ENCODE data around the gene JUND.

The JUND gene

DNA sequence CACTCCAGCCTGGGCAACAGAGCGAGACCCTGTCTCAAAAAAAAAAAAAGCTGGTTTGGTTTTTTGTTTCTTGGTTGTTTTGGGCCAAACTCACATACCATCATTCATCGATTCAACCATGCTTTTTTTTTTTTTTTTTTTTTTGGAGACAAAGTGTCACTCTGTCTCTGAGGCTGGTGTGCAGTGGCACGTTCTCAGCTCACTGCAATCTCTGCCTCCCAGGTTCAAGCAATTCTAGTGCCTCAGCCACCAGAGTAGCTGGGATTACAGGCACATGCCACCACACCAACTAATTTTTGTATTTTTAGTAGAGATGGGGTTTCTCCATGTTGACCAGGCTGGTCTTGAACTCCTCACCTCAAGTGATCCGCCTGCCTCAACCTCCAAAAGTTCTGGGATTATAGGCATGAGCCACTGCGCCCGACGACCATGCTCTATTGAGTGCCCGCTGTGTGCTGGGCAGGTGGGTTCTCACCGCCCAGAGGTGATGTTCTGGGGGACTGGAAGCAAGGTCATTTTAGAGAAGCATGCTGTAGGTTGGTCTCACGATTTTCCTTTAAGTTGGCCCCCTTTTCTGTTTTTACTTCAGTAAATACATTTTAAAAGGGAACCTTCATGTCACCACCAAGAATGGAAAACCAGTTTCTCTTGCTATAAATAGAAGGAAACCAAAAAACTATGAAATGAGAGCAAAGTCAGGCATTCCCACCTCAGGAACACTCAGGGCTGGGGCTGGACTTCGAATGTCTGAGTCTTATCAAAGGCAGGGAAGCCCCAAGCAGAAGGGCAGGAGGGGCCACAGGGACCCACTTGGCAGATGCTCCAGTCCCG, 8.3 kb upstream of the JUND start:
- no peak for DNase-seq

DNA sequence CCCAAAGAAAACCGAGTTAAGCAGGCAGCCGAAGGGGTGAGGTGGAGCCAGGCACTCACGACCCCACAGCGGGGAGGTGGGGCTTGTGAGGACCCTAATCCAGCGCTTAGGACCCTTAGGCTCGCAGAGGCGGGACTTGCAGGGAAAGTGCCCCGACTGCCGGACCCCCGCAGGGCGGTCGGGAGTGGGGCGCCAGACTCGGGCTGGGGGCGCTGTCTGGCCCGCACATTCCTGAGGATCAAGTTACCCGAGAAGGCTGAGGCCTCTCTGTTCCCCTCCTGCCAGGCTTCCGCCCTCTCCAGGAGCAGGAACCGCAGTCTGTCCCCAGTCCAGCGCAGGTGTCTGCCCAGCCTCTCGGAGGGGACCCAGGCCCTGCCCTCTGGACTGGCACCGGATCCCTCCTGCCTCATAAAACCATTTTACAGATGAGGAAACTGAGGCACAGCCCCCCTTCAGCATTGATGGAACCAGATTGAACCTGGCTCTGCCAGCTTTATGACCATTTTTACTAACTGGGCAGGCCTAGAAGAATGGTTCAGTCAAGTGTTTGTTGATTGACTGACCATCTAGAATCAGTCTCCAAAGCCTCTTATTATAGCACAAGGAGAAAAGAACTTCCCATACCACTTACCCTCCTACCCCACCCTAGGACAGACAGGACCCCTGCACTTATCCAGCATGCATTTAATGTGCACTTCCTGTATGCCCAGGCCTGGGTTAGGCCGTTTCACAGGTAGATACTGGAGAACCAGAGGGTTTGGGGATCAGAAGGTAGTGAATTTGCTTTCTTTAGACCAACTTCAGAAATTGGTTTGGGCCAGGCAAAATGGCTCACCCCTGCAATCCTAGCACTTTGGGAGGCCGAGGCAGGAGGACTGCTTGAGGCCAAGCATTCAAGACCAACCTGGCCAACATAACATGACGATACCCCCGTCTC, 6.7 kb upstream of the JUND start:
- no peak for DNase-seq

DNA sequence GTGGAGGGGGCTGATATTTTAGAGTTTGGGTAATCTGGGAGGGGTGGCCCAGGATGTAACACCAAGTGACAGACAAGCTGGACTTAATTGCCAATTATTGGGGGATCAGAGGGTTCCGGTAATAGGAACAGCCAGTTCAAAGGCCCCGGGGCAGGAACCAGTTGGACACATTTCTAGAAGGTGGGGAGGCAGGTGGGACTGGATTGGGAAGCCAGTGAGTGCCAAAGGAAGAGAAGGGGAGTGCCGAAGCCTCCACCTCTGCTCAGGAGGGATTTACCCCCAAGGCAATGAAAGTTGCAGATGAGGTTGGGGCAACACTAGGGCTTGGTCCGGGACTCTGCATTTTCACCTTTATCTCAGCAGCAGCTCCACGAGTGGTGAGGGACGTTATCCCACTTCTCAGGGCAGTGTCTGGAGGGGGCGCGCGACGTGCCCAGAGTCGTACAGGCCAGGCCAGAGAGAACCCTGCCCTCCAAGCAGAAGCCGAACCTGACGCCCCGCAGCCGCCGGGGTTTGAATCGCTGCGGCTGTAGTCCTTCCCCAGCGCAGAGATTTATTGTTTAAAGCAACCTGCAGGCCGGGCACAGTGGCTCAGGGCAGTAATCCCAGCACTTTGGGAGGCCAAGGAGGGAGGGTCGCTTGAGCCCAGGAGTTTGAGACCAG, 5.7 kb upstream of the JUND start:
- no peak for DNase-seq

DNA sequence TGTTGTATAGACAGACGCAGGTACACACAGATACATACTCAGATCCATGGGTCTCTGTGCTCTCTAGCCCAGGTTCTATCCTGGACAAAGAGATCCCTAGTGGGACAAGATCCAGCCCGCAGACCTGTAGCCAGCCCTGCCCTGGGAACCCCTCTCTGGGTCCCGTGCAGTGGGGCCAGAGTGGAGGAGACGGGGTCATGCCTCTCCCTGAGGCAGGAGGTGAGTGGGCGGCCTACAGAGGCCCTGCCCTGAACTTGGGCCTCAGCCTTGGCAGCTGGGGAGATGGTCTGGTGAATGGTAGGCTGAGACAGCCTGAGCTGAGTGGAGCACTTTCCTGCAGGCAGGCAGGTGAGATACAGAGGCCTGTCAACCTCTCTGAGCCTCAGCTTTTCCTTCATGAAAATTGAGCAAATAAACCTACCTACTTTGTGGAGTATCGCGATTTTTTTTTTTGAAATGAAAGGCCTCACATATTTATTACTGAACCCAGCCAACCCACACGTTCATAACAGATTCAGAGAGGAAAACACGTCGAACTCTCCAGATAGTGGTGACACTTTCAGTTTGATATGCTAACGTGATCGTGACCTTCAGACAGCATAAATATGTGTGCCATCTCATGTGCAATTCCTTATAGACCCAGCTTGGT, 3.4 kb upstream of the JUND start:
- DNase-seq: no peak

DNA sequence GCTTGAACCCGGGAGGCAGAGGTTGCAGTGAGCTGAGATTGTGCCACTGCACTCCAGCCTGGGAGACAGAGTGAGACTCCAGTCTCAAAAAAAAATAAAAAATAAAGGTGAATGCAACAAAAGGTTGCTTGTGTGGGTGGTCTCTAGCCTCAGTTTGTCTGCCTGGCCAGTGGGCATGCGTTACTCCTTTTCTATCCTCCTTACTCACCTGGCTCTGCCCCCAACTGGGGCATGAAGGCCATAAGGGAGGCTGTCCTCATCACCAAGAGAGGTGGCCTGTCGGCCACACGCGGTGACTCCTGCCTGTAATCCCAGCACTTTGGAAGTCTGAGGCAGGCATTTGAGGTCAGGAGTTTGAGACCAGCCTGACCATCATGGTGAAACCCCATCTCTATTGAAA, 1.9 kb upstream of the JUND start:
- DNase-seq: no peak

DNA sequence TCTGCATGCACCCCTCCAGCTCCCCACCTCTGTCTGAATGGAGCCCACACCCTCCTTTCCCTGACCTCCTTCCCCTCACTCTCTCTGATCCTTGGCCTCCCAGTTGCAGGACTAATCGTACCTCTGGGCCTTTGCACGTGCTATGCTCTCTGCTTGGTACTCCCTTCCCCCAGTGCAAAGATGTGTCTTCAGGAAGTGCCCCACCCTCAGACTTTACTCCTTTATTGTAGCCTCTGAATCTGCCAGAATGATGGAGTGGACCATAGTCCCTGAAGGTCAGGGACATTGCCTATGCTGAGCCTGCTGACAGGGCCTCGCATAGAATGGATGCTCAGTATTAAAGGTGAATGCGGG, 1.3 kb upstream of the JUND start:
- DNase-seq: no peak

DNA sequence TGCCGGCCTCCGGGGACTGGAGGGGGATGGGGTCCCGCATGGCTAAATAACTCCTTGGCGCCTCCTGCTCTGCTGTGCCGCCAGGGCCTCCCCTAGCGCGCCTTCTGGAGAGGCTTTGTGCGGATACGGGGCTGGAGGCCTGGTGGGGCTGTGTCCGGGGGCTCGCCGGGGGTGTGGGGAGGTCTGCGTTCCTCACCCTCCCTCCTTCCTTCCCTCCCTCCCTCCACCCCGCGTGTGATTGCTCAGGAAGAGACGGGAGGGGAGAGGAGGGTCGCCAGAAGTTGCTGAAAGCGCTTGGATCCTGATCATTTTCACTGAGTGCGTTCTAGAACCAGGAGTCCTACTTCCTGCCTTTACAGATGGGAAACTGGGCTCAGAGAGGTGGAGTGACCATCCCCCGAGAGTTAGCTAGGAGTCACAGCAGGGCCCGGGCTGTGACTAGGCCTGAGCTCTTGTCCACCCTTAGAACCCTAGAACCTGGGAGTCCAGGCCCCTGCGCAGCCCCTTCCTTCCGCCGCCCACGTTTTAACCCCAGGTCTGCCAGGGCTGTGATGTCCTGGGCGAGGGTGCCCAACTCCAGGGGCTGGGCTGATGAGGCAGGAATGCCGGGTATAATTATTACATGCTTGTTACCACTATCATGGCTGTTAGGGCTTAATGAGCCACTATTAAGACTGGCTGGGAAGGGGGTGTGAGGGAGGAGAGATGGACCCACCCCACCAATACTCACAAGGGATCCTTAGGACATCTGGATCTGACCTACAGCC, 782 bp upstream of the JUND start:
- DNase-seq: peak; percentile 79

DNA sequence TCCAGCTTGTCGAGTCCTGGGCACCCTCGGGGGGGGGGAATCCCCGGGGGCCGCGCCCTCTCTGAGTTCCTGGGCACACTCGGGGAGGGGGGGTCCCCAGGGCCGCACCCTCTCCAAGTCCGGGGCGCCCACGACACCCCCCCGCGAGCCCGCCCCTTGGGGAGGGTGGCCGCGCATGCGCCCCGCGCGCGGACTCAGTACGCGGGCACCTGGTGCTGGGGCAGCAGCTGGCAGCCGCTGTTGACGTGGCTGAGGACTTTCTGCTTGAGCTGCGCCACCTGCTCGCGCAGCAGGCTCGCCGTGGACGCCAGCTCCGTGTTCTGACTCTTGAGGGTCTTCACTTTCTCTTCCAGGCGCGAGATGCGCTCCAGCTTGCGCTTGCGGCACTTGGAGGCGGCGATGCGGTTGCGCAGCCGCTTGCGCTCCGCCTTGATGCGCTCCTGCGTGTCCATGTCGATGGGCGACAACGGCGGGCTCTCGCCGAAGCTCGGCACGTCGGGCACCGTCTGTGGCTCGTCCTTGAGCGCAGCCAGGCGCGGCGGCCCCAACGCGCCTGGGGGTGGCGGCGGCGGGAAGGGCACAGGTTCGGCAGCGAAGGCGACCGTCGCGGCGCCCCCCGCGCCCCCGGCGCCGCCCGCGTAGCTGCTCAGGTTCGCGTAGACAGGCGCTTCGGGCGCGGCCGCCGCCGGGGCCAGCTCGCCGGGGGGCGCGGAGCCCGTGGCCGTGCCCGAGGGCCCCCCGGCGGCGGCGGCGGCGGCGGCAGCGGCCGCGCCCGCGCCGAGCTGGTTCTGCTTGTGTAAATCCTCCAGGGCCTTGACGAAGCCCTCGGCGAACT, 958 bp downstream of the JUND start:
- peak; percentile 85 for DNase-seq

DNA sequence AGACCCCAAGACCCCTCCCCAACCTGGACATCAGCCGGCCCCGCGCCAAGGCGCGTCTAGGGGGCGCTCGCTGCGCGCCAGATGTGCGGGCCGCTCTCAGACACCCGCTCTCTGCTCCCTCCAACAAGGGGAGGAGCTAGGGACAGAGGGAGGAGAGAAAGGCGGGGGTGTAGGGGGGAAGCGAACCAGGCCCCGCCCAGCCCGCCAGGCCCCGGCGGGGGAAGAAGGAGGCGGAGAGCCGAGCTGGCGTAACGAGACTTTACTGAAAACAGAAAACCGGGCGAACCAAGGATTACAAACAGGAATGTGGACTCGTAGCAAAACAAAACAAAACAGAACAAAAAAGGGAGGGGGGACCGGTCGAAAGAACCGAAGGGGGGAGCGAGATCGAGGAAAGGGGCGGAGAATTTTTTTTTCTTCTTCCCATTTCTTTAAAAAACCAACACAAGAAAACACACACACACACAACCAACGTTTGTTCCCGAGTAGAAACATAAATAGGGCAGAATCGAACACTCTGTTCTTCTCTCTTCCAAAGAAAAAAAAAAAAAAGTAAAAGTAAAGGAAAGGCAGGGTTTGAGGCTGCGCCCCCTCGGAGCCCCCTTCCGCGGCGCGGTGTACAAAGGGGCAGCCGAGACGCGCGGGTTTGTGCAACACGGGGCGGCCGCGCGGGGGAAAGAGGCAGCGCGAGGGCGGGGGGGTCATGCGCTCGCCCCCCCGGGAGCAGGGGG, 1.7 kb downstream of the JUND start:
- peak; percentile 96 for DNase-seq

DNA sequence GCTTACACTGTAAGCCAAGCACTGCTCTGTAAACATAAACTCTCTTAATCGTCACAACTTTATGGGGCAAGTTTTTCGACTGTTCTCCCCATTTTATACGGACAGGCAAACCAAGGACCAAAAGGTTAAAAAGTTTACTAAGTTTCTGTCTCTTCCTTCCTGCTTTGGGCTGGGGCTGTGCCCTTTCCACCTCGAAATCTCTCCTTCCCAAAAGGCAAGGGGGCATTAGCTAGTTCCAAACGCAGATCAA, 2.2 kb downstream of the JUND start:
- no peak for DNase-seq

DNA sequence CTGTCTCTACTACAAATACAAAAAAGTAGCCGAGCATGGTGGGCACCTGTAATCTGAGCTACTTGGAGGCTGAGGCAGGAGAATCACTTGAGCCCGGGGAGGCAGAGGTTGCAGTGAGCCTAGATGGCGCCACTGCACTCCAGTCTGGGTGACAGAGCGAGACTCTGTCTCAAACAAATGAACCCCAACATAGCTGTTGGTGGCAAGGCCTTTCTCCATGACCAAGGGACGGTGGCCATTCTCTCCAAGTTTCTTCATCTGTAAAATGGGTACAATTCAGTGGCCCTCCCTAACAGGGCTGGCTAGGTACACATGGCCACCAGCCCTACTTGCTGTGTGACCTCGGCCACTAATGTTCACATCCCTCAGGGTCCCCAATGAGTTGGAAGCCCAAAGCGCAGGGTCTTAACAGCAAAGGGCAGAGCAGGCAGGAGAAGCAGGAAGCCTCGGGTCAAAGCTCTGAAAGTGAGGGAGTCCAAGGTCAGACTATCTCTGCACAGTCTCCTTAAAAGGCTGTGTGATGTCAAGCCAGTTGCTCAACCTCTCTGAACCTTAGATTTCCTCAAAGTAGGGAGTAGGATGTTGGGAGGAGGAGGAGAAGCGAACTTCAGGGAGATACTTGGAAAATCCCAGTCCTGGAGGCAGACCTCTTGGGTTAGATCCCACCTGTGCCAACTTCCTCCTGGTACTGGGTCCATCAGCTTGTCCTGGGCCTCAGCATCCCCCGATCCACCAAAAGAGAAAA, 2.7 kb downstream of the JUND start:
- DNase-seq: no peak

DNA sequence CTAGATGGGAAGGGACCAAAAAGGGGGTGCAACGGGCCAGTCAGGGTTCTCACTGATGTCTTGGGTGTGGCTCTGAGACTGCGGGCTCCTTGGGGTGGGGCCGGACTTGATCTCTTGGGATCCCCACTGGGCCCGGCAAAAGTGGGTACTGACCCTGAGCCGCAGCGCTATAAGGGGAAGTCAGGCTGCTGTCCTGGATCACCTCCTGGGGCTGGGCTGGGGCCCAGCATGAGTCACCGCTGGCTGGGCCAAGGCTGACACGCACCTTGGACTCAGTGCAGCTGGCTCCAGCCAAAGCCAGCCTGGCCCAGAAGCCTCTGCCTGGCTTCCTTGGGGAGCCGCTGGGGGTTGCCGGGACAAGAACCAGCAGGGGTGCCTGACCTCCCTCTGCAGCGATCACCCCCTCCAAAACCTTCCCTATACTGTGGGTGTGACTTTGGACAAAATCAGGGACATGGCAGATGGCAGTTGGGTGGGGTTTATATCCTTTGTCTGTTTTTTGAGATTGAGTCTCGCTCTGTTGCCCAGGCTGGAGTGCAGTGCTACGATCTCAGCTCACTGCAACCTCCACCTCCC, 6.6 kb downstream of the JUND start:
- no peak for DNase-seq

DNA sequence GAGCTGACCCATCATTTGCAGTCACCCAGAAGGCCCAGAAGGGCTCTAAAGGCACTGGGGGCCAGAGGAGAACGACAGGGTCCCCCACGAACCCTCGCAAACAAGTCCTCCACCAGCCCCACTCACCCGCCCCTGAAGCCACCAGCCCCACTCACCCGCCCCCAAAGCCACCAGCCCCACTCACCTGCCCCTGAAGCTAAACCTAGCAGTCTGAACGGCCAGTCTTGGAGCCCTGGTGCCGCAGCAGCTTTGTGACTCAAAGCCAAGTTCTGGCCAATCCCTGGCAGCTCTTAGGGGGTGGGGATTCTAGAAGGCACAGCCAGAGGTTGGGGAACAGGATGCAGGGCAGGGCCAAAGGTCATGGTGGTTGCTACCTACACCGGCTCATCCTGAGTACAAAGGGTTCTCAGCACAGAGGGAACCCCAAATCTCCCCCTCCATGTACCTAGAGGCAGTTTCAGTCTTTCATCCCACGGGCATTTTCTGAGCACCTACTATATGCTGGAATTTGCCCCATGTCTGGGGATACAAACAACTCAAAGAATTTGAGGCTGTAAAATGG, 7.1 kb downstream of the JUND start, which contains the start of gene IQCN:
TSS of gene IQCN (minus strand) at position 234 of the 562 bp plus-strand sequence. CDS start 4,974 bp downstream, outside the sequence.
- no peak for DNase-seq

DNA sequence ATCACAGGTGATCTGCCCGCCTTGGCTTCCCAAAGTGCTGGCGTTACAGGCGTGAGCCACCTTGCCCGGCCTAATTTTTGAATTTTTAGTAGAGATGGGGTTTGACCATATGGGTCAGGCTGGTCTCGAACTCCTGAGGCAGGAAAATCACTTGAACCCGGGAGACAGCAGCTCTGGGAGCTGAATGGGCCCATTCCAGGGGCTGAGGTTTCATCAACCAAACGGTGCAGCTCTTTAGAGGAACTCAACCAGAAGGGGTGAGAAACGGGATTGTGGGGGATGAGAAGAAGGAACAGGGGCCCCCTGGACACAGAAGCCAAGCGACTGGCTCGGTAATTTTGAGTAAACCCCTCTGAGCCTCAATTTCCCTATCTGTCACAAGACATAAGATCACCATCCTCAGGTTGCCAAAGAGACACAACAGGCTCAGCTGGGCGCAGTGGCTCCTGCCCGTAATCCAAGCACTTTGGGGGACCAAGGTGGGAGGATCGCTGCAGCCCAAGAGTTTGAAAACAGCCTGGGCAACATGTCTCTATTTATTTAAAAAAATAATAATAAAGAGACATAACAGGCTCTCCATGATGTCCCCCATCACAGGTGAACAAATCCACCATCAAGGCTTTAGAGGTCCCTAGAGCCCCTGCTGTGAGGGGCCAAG, 7.7 kb downstream of the JUND start:
- DNase-seq: no peak

DNA sequence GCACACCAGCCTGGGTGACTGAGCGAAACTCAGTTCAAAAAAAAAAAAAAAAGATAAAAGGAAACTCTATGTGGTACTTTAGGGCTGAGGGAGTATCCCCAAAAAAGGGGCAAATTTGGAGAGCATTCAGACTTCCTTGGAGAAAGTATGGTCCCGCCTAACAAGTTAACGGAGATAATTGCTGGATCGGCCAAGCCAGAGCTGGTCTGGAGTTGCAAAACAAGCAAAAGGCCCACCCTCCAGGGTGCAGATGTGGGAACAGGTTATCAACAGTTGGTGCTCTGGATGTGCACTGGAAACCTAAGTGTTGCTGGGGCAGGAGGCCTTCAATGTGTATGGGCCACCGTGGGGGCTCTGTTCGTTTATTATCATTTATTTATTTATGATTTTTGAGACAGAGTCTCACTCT, 10.0 kb downstream of the JUND start:
- DNase-seq: no peak

DNA sequence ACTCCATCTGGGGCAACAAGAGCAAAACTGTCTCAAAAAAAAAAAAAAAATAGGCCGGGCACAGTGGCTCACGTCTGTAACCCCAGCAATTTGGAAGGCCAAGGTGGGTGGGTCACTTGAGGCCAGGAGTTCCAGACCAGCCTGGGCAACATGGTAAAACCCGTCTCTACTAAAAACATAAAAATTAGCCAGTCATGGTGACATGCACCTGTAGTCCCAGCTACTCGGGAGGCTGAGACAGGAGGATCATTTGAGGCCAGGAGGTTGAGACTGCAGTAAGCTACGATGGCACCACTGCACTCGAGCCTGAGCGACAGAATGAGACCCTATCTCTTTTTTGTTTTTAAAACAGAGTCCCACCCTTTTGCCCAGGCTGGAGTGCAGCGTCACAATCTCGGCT, 11.1 kb downstream of the JUND start:
- DNase-seq: no peak

DNA sequence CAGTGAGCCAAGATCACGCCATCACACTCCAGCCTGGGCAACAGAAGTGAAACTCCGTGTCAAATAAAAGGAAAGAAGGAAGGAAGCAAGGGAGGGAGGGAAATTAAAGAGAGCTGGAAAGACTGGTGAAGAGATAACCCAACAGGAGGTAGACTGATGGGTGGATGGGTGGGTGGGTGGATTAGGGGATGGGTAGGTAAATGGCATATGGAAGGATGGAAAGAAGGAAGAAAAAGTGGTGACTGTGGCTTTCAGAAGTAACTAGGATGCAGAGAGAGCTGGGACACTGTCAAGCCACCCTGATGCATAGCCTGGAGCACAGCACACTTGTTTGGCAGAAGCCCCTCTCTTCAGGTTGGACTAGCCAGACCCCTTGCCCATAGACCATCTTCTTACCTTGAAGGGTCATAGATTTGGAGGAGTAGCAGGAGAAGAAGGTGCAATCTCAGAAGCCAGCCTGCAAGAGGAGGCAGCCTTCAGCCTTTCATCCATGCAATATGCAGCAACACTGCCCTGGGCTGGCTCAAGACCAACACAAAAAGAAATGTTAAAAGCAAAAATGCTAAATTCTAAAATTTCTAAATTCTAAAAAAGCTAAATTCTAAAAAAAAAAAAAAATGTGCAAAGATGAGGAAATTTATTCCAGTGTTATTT, 12.2 kb downstream of the JUND start:
- DNase-seq: no peak

All from NCI-H1092 (cell line).